Suprapubic skin (tissue), 4 donors: ENCODE results near the gene DHX34. TPM values are rescaled to one million over a fixed set of nuclear protein-coding genes. Genes with fewer than 3 reads are reported as not detected.

Source experiments
- DNase-seq, 2 donors: peaks; one replicate each; pipeline ENCODE4 v3.0.0-alpha.2; 2019; ENCODE audit warnings: low spot score in 2 of 2
- H3K27ac ChIP-seq: fragments of 200-600 bp; sonication (generic); one replicate; pipeline ENCODE4 v1.5.1; 2019
- H3K27me3 ChIP-seq: fragments of 200-600 bp; sonication (generic); one replicate; pipeline ENCODE4 v1.5.1; 2019
- H3K36me3 ChIP-seq: fragments of 200-600 bp; sonication (generic); one replicate; pipeline ENCODE4 v1.5.1; 2019
- H3K4me1 ChIP-seq: fragments of 200-600 bp; sonication (generic); one replicate; pipeline ENCODE4 v1.5.1; 2019
- H3K4me3 ChIP-seq: fragments of 200-600 bp; sonication (generic); one replicate; pipeline ENCODE4 v1.5.1; 2019; ENCODE audit warnings: mild to moderate bottlenecking
- H3K9me3 ChIP-seq: fragments of 200-600 bp; sonication (generic); one replicate; pipeline ENCODE4 v1.5.1; 2019
- CTCF ChIP-seq, 2 donors: fragments of 200-600 bp in 1 of 2; fragments of 450-650 bp in 1 of 2; sonication (generic) in 1 of 2; IDR thresholded peaks; one replicate each; pipeline ENCODE4 v1.5.1; 2016 to 2019; ENCODE audit warnings: antibody characterized with exemption in 2 of 2, mild to moderate bottlenecking in 1 of 2, moderate library complexity in 1 of 2
- EP300 ChIP-seq: sonication (generic); formaldehyde crosslinking; IDR thresholded peaks from one replicate; pipeline ENCODE4 v1.6.1; 2017; ENCODE audit warnings: antibody characterized with exemption
- POLR2A ChIP-seq, 2 donors: fragments of 450-650 bp; IDR thresholded peaks; one replicate each; pipeline ENCODE4 v1.6.1; 2017; ENCODE audit warnings: antibody characterized with exemption in 2 of 2, mild to moderate bottlenecking in 2 of 2, moderate library complexity in 2 of 2
- POLR2AphosphoS5 ChIP-seq, 3 donors: sonication (generic); formaldehyde crosslinking; IDR thresholded peaks; one replicate each; pipeline ENCODE4 v1.6.1; 2017; ENCODE audit warnings: antibody characterized with exemption in 3 of 3
- WGBS: methylation state at CpG from one replicate; pipeline ENCODE4 v1.1.5; 2018; 5-methylcytosine and 5-hydroxymethylcytosine counted together
- total RNA-seq, 4 donors: library from RNA; depleted of rRNA; stranded (reverse); fragments of >200 nt; gene quantifications; one replicate each; pipeline ENCODE4 v1.1.0, GENCODE V29; 2016

Gene DHX34
- total RNA-seq, 4 donors from 2014 or later: 21.6 to 32.2 (median 25.3) TPM

- no peaks in the 10 kb centered on the region for H3K9me3 ChIP-seq
- H3K4me3 ChIP-seq: no peak overlapping the region
- 60% methylated on average over 2 of the region's 2 CpGs for WGBS
- TF ChIP-seq EP300 (no peak), POLR2A (IDR thresholded peaks at IDR 0.05) (no peak), CTCF (IDR thresholded peaks at IDR 0.05) (no peak), POLR2AphosphoS5 (IDR thresholded peaks at IDR 0.05) (no peak)
- H3K4me1 ChIP-seq: peaks cover 17% of the 10 kb centered on the region
- no peaks in the 10 kb centered on the region for H3K27me3 ChIP-seq
- H3K36me3 ChIP-seq: peaks cover 44% of the 10 kb centered on the region
- no peak overlapping the region for H3K27ac ChIP-seq
- DNase-seq: no peak
Measured at GRCh38 chr19:47352095-47352494, 3.0 kb downstream of the DHX34 start.

- TF ChIP-seq POLR2AphosphoS5 (IDR thresholded peaks at IDR 0.05) (no peak), CTCF (IDR thresholded peaks at IDR 0.05) (no peak), POLR2A (IDR thresholded peaks at IDR 0.05) (no peak), EP300 (no peak)
- Histone ChIP-seq H3K4me3 (no peak overlapping the region), H3K4me1 (peaks cover 17% of the 10 kb centered on the region), H3K27me3 (no peaks in the 10 kb centered on the region), H3K36me3 (peaks cover 56% of the 10 kb centered on the region), H3K27ac (no peak overlapping the region), H3K9me3 (no peaks in the 10 kb centered on the region)
- WGBS: 96% methylated on average over 12 of the region's 24 CpGs
- no peak for DNase-seq
Measured at GRCh38 chr19:47353307-47353712, 4.2 kb downstream of the DHX34 start.

- no peak for DNase-seq
- H3K4me1 ChIP-seq: no peaks in the 10 kb centered on the region
- H3K27ac ChIP-seq: no peak overlapping the region
- no peaks in the 10 kb centered on the region for H3K9me3 ChIP-seq
- WGBS: 89% methylated on average over 6 of the region's 6 CpGs
- no peaks in the 10 kb centered on the region for H3K27me3 ChIP-seq
- no peak overlapping the region for H3K4me3 ChIP-seq
- H3K36me3 ChIP-seq: peaks cover 92% of the 10 kb centered on the region
- TF ChIP-seq POLR2A (IDR thresholded peaks at IDR 0.05) (no peak), CTCF (IDR thresholded peaks at IDR 0.05) (no peak), EP300 (no peak), POLR2AphosphoS5 (IDR thresholded peaks at IDR 0.05) (no peak)
Measured at GRCh38 chr19:47356900-47357299, 7.8 kb downstream of the DHX34 start.

- no peak for TF ChIP-seq POLR2AphosphoS5 (IDR thresholded peaks at IDR 0.05)
- 92% methylated on average over 4 of the region's 28 CpGs for WGBS
- H3K9me3 ChIP-seq: no peaks in the 10 kb centered on the region
- no peaks in the 10 kb centered on the region for H3K4me1 ChIP-seq
- no peaks in the 10 kb centered on the region for H3K27me3 ChIP-seq
- no peak overlapping the region for H3K27ac ChIP-seq
- peaks cover 97% of the 10 kb centered on the region for H3K36me3 ChIP-seq
- no peak for DNase-seq
- H3K4me3 ChIP-seq: no peak overlapping the region
Measured at GRCh38 chr19:47357788-47358680, 8.9 kb downstream of the DHX34 start.

- no peak for DNase-seq
- H3K27ac ChIP-seq: no peak overlapping the region
- H3K4me3 ChIP-seq: no peak overlapping the region
- TF ChIP-seq POLR2A (IDR thresholded peaks at IDR 0.05) (no peak), EP300 (no peak), CTCF (IDR thresholded peaks at IDR 0.05) (no peak), POLR2AphosphoS5 (IDR thresholded peaks at IDR 0.05) (no peak)
- no peaks in the 10 kb centered on the region for H3K27me3 ChIP-seq
- H3K4me1 ChIP-seq: no peaks in the 10 kb centered on the region
- no peaks in the 10 kb centered on the region for H3K9me3 ChIP-seq
- WGBS: 88% methylated on average over 6 of the region's 6 CpGs
- H3K36me3 ChIP-seq: peaks cover 97% of the 10 kb centered on the region
Measured at GRCh38 chr19:47358936-47359335, 9.8 kb downstream of the DHX34 start.
